SK-N-SH (cell line): ENCODE measurements around the gene MAD1L1.

Source experiments
- POLR2AphosphoS5 ChIP-seq: IDR thresholded peaks from 2 replicates; pipeline ENCODE4 v1.6.1; 2012; ENCODE audit warnings: low read depth, low read length
- YY1 ChIP-seq: IDR thresholded peaks from 2 replicates; pipeline ENCODE4 v1.4.0; 2012; ENCODE audit warnings: low read depth, mild to moderate bottlenecking

- TF ChIP-seq YY1: no peak
- TF ChIP-seq POLR2AphosphoS5: no peak
These were observed 403.6 kb downstream of the MAD1L1 start for GRCh38 chr7:1829111-1829510.
